ENCODE results near the gene DNAJC15. TPM values are rescaled to one million over a fixed set of nuclear protein-coding genes. Genes with fewer than 3 reads are reported as not detected.
"Not testable (repeated sequence)": the region's sequence is repeated elsewhere in the genome, so short reads cannot be mapped to it uniquely, and the experiment has no call there.

DNAJC15 gene
- total RNA-seq (2014; rRNA removed; shearing (Covaris generic)) = 30.7 and 33.2 TPM in 2 replicates
- 5.5 and 8.8 TPM in 2 replicates for polyA plus RNA-seq (2014; cell fraction: nucleus; rRNA removed)

GRCh38 chr13:43023289-43023963 is at the start of gene DNAJC15:
Gene DNAJC15 (plus strand): TSS chr13:43023586. CDS start chr13:43023627, 41 bp downstream.
- DNase-seq (ENCODE audit: extremely low read depth, low read depth) = peak; percentile 46

GRCh38 chr13:42976066-42976465 is 47.3 kb upstream of the DNAJC15 start:
- no peak for DNase-seq (ENCODE audit: extremely low read depth, low read depth)

DNA sequence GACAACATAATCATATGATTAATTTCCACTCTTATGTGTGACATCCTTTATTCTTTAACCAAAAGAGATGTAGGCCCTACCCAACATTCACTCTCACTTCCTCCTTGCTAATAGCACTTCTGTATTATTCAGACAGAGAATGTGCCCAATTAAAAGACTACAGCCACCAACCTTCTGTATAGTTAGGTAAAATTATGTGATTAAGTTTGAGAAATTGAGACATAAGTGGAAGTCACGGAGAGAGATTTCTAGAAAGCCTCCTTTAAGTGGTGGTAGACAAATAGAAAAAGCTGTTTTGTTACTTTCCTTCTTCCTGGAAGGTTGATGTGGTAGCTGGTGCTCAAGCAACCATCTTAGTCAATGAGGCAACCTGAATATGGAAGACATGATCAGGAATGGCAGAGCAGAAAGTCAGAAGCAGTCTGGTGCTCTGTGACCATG is 46.1 kb upstream of the DNAJC15 start:
- no peak for DNase-seq (ENCODE audit: extremely low read depth, low read depth)

DNA sequence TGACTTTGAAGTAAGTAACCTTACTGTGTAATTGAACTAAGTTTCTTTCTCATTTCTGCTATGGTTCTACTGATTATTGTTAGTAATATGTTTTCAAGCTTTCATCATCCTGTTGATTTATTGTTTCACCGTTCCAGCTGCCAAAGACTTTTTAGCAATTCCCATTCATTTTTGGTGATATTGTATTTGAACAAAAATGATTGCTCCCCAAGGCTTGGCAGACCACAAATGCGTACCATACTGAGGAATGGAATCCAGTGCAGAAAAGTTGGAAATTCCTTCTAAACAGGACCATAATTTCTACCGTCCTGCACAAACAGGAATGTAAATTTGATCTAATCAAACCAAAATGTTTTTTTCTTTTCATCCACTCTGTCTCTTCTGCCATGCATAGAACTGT is 42.1 kb upstream of the DNAJC15 start:
- no peak for DNase-seq (ENCODE audit: extremely low read depth, low read depth)

DNA sequence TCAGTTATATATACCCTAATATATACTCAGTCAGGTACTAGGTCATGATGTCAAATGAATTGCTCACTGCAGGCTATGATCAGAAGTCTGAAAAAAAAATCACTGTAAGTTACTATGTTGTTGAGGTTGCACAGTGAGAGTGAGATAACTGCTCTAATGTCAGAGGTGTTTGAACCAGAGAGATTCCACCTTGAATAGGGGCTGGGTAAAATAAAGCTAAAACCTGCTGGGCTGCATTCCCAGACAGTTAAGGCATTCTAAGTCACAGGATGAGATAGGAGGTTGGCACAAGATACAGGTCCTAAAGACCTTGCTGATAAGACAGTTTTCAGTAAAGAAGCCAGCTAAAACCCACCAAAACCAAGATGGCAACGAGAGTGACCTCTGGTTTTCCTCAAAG is 41.5 kb upstream of the DNAJC15 start:
- no peak for DNase-seq (ENCODE audit: extremely low read depth, low read depth)

GRCh38 chr13:42984026-42984425 is 39.4 kb upstream of the DNAJC15 start:
- DNase-seq (ENCODE audit: extremely low read depth, low read depth) = no peak

GRCh38 chr13:42984691-42985090 is 38.7 kb upstream of the DNAJC15 start:
- DNase-seq (ENCODE audit: extremely low read depth, low read depth) = no peak

GRCh38 chr13:42985312-42986175 is 37.8 kb upstream of the DNAJC15 start:
- no peak for DNase-seq (ENCODE audit: extremely low read depth, low read depth)

GRCh38 chr13:42986176-42986574 is 37.2 kb upstream of the DNAJC15 start:
- DNase-seq (ENCODE audit: extremely low read depth, low read depth) = no peak

GRCh38 chr13:42990291-42991232 is 32.8 kb upstream of the DNAJC15 start:
- DNase-seq (ENCODE audit: extremely low read depth, low read depth) = no peak

GRCh38 chr13:42991233-42991897 is 32.0 kb upstream of the DNAJC15 start:
- DNase-seq (ENCODE audit: extremely low read depth, low read depth) = not testable (repeated sequence)

DNA sequence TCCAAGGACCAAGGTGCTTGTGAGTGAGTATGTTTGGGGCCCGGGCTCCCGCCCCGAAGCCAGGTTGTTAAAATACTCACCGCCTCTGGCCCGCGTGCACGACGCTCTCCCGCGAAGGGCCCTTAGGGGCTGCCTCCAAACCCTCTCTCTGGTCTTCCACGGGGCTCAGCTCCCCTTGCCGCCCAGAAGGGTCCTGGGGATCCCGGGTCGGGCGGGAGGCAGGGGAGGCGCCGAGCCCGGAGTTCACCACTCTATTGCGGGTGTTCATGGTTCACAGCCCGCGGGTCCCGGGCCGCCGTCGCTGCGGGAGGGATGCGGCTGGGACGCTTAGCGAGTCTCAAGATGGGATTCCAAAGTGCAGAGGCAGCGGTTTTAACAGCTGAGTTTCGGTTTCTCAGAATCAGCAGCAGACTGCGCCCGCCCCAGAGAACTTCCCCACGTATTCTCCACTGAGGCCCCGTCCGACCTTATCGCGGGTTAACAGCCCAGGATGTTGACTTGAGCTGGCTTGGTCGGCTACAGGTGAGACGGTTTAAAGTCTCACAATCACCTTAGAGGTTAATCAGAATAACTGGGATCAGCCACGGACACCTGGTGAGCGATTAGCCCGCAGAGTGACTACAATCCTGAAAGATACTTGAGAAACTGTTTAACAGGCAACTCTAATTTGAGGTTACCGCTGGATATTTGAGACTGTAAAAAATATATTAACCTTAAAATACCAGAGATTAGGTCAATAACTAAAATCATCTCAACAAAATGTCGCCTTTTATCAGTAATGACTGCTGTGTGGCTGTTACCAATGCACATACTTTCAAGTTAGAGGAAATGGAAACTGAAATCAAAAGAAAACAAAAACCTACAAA is 31.3 kb upstream of the DNAJC15 start, which contains the start of gene EPSTI1:
TSS of gene EPSTI1 (minus strand) at position 344 of the 866 bp plus-strand sequence. CDS start at position 268, 76 bp downstream.
- DNase-seq (ENCODE audit: extremely low read depth, low read depth) = no peak

- DNase-seq (ENCODE audit: extremely low read depth, low read depth) = no peak
These were observed 30.6 kb upstream of the DNAJC15 start for GRCh38 chr13:42992764-42993122.

DNA sequence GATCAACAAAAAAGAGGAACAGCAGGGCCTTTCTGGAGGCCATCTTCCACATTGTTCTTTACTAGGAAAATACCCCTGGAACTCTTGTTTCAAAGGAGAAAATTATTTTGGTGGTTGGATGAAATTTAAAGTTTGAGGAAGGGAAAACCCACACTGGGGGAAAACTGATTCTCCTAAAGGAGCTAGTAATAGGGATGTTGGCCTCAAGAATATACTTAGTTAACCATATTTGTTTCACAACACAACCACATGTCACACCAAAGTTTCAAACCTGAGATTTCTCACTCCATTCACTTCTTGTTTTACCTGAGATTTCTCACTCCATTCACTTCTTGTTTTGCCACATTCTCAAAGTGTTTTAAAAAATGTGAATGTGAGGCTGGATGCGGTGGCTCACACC is 28.5 kb upstream of the DNAJC15 start:
- no peak for DNase-seq (ENCODE audit: extremely low read depth, low read depth)

GRCh38 chr13:42996584-42996983 is 26.8 kb upstream of the DNAJC15 start:
- peak; percentile 83 for DNase-seq (ENCODE audit: extremely low read depth, low read depth)

DNA sequence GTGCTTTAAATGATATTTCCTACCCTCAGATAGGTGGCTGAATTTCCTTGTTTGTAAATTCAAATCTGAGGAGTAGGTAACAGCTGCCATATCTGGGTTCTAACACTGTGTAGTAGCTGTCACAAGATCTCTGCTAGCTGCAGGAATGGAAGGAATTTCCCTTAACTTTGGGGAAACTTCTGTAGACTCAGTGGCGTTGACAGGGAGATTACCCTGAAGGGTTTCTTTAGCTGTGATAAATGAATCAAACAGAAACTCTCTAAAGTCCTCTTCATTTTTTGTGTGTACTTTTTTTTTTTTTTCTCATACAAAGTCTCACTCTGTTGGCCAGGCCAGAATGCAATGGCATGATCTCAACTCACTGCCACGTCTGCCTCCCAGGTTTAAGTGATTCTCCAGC is 26.0 kb upstream of the DNAJC15 start:
- DNase-seq (ENCODE audit: extremely low read depth, low read depth) = no peak

DNA sequence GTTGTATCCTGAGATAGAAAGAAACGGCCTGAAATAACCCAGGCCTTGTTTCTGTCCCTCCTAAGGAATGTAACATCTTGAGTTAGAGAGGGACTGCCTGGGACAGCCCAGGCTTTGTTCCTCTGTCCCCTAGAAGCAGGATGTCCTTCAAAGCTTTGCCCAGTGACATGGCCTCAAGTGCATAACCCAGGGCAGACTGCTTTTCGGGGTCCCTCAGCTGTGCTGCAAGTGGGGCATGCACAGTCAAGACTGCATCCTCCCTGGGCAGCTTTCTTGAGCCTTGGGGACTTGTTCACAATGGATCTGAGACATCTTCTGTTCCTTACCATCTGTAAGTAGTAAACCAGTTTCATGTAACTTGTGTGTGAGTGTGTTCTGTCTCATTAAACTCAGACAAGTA is 23.9 kb upstream of the DNAJC15 start:
- no peak for DNase-seq (ENCODE audit: extremely low read depth, low read depth)

DNA sequence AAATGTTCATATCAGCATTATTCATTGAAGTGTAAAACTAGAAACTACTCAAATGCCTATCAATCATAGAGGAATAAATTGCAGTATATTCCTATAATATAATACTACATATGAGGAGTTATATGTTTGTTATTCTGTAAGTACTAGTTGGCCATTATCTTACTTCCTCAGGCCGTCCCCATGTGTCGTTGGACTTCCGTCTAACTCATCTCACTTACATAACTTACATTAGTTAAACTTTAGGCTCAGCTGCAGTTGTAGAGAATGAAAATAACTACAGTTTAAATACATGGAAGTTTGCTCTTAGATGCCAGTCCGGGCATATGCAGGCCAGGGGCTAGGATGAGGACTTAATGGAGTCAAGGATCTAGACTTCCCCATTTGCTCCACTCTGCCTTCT is 22.7 kb upstream of the DNAJC15 start:
- no peak for DNase-seq (ENCODE audit: extremely low read depth, low read depth)

DNA sequence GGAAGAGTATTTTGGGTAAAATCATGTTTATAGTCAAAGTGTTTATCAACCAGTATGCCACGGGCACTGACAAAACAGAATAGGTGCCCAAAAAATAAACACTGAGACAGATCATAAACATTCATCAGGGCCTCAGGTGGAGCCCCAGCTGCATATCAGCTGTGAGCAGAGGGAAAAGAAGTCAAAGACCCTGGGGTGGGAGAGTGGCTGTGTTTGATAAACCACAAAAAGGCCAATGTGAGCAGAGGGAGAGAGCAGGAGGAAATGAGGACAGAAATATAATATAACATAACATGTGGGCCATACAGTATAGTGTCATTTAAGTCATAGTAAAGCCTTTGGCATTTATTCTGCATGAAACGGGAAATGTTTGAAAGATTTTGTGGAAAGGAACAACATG is 21.4 kb upstream of the DNAJC15 start:
- DNase-seq (ENCODE audit: extremely low read depth, low read depth) = no peak

All from NCI-H460 (cell line).